NCI-H2107 treated with DMSO at 0.1 percent for 48 hours (cell line): ENCODE data around the gene NHSL1.

Experiments used
- DNase-seq: peaks from one replicate; lab custom pipeline; 2025; ENCODE audit not compliant: unreplicated experiment; lab: John Stamatoyannopoulos, UW

NHSL1 gene

DNA sequence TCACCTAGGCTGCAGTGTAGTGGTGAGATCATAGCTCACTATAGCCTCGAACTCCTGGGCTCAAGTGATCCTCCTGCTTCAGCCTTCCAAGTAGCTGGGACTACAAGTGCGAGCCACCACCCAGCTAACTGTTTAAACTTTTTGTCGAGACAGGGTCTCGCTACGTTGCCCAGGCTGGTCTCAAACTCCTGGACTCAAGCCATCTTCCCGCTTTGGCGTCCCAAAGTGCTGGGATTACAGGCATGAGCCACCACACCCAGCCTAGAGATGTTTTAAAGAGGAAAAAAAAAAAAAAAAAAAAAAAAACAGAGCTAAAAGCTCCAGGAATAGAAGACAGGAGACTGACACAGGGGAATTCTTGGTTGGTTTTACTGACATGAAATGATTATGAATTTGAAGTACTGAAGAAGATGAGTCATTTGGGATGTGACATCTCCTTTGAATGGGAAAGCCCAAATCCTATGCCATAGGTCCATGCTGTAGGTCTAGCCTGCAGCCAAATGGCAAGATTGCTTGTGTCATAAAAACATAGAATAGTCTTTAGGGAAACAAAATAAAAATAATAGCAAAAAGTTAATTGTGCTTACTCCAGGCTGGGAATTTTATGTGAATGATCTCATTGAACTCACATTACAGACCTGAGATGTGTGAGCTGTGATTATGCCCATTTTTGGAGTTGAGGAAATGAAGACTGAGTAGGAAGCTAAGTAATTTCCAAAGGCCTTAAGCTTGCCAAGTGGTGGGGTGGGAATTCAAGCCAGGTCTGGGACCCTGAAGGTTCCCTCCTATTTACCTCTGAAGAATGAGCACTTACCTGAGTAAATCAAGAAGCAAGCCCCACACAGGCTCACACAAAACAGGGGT lies 24.3 kb upstream of the NHSL1 start:
- no peak for DNase-seq

DNA sequence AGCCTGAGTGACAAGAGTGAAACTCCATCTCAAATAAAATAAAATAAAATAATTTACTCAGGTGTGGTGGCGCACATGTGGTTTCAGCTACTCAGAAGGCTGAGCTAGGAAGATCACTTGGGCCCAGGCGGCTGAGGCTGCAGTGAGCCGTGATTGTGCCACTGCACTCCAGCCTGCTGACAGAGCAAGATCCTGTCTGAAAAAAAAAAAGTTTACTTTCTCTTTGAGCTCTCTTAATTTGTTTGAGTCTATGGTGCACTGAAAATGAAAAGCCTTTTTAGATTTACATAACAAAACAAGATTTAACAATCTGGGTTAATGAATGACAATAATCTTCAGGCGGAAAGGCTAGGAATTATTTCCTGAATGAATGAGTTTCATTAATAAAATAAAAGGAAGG lies 23.3 kb upstream of the NHSL1 start:
- no peak for DNase-seq

- DNase-seq = no peak
These were observed 22.5 kb upstream of the NHSL1 start for GRCh38 chr6:138521790-138522189.

DNA sequence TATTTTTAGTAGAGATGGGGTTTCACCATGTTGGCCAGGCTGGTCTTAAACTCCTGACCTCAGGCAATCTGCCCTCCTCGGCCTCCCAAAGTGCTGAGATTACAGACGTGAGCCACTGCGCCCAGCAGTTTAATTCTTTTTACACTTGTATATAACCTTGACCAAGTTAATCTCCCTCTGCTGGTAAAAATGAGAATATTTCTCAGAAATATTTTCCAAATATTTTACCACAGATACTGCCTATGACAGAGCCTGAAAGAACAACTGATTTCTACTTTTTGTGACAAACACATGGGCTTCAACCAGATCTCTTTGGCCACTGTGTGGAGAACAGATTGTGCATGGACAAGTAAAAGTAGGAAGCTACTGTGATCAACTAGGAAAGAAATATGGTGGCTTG lies 21.2 kb upstream of the NHSL1 start:
- no peak for DNase-seq

DNA sequence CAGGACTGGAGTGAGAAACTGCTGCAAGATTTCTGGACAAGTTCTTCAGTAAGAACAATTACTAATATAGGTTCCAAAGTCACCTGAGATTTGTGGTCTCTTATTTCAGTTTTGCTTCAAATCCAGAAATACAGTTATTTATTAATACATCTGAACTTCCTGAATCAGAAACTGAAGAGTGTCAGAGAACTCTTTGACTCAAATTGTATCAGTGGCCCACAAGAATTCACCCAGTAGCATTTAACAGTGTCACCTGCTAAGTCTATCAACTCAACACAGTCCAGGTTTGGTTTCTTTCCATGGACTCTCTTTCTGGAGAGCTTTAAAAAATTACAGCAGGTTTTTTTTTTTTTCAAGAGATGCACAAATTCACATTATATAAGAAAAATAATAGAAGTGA lies 18.8 kb upstream of the NHSL1 start:
- no peak for DNase-seq

GRCh38 chr6:138517635-138518034 lies 18.3 kb upstream of the NHSL1 start:
- DNase-seq = no peak

DNA sequence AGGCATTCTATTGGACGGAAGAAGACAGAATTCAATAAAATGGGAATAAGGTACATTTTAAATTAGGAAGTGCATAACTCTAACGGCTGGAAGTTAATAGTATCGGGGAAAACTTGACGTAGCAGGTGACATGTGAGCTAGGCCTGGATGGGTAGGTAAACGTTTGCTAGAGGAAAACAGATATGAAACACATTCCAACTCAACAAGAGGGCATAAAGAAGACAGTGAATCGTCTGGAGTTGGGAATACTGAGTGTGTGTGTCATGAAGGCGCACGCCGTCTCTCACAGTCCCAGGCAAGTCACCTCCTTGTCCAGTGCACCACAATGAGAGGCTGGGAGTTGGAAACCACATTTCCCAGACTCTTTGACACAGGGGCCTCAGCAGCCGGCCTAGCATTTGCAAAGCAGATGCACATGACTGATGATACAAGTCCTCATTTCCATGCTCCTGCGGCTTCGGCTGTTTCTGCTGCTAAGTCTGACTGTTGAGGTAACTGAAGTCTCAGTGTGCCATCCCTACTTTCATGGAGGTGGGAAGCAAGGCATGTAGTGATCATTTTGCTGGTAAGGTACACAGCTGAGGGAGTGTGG lies 16.5 kb upstream of the NHSL1 start:
- no peak for DNase-seq

DNA sequence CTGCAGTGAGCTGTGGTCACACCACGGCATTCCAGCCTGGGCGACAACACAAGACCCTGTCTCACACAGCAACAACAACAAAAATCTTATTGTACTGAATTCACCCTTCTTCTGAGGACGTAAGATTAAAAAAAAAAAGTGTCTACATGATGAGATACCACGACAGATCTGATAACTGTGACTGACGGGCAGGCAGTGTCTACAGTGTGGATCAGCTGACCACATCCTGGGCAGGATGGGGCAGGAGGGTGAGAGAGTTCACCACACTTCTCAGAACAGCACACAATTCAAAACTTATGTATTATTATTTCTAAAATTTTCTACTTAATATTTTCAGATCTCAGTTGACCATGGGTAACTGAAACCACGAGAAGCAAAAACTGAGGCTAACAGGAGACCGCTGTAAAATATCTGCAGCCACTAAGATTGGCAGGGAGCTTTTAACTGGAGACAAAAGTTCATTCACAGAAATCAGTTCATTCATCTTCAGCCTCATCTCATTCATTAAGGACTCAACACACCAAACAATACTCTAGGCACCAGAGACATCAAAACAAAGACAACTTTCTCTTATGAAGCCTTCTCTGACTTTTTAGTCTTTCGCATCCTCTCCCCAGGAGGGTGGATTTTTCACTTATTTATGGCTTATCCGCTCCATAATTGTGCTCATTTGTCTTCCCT lies 15.7 kb upstream of the NHSL1 start:
- no peak for DNase-seq

- no peak for DNase-seq
These were observed 13.3 kb upstream of the NHSL1 start for GRCh38 chr6:138512609-138513008.

DNA sequence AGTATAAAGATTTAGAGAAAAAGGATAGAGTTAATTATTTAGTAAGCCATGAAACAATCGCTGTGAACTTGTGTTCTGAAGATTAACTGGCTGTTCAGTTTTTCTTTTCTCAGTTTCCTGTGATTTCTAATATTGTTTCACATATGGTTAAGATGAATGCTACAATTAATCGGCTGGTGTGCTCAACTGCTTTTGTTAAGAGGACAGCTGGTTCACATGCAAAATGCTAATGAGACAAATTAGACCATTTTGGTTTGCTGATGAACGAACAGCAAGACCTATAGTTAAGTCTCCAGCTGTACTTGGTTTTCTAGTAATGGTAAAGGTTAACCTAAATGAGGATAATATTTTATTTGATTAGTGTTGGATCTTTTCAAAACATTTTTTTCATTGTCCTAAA lies 10.8 kb upstream of the NHSL1 start:
- DNase-seq = no peak

DNA sequence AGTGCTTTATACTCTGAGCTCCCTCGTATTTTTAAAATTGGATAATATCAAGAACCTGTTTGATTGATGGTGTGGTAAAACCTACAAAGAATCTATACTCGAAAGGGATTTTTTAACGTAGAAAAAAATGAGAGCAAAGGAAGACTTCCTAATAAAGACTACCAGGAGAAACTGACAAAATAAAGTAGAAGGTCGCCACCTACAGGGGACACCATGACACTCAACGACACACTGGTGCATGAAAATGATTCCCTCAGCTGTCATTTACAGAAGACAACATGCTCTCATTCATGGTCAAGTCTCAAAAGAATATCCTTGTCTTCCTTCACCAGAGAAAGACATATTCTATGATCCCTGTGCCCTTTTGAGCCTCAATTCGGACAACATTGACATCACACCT lies 10.1 kb upstream of the NHSL1 start:
- DNase-seq = peak; percentile 61

- no peak for DNase-seq
These were observed 9.3 kb upstream of the NHSL1 start for GRCh38 chr6:138508676-138508988.

GRCh38 chr6:138507977-138508675 lies 8.8 kb upstream of the NHSL1 start:
- DNase-seq = no peak

DNA sequence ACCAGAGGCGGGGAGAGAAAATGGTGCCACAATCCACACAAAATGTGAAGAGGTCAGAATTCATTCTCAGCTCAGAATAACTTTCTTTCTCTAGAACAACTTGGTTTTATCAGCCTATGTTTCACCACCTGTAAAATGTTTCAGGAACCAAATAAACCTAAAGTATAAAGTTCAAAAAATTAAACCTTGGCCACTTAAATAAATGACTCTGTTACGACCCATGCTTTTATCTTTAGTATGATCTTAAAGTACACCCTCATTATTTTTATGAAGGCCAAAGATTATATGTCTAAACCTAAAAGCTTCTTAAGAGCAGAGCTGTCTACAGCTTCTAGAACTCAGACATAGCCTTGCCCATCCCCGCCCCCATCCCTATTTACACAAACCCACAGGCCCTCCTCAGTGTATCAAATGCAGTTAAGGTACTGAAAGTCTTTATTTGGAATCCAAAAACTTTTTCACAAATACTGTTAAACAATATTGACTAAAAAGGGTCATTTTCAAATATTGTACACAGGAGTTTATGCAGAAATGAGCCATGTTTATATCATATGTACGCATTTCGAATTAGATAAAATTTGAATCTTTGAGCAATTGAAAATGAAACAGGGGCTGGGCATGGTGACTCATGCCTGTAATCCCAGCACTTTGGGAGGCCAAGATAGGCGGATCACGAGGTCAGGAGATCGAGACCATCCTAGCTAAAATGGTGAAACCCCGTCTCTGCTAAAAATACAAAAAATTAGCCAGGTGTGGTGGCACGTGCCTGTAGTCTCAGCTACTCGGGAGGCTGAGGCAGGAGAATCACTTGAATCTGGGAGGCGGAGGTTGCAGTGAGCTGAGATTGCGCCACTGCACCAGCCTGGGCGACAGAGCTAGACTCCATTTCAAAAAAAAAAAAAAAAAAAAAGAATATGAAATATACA lies 5.7 kb upstream of the NHSL1 start:
- no peak for DNase-seq

- DNase-seq = no peak
These were observed 4.8 kb upstream of the NHSL1 start for GRCh38 chr6:138503881-138504680.

DNA sequence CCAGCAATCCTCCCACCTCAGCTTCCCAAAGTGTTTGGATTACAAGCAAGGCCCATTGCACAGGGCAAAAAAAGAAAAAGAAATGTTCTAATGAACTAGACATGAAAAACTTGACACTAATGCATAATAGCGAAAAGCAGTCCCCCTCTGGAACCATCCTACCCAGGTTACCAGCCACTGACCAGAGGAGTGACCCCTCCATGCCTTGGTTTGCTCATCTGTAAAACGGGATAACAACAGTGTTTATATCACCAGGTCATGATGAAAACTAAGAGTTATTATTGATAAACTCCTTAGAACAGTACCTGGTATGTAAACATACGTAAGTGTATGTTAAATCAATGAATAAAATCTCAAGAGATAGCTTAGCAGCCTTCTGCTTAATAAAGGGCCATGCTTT lies 3.3 kb upstream of the NHSL1 start:
- DNase-seq = no peak

- no peak for DNase-seq
These were observed 1.7 kb upstream of the NHSL1 start for GRCh38 chr6:138500867-138501446.

DNA sequence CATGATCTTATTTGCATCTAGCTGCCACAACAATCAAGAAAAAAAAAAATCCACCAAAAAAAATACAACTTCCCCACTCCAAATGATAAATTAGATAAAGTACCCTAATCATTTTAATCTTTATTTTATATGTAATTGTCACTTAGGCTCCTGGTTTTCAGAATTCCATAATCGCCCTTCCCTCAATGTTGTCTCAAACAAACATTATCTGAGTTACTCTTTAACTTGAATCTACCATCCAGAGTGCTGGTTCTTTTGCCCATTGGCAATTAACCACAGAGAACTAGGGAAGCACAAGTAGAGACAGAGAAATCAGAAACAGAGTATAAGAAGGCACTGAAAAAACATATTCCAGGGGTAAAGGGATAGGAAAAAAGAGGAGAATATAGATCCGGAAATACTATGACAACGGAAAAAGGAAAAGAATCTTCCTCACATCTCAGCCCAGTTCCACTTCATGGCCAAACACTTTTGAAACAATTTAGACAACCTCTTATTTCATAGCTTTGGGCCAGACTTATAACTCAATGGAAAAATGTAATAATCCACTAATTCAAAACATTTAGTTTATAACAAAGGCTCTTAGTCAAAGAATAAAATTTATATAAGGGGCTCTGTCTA lies 861 bp upstream of the NHSL1 start:
- DNase-seq = no peak
